ENCODE measurements around the gene H6PD. TPM values are rescaled to one million over a fixed set of nuclear protein-coding genes. Genes with fewer than 3 reads are reported as not detected.

The H6PD gene
- polyA plus RNA-seq, 1 donor from 2014 or later, result 11.3 TPM

- Mint-ChIP-seq H3K27ac (no peak overlapping the region), H3K4me3 (no peak overlapping the region), H3K27me3 (peaks cover 2% of the 10 kb centered on the region), H3K9me3 (peaks cover 0 to 1% (median 0%) of the 10 kb centered on the region in 3 donors), H3K36me3 (peaks cover 5% of the 10 kb centered on the region), H3K4me1 (peaks cover 8 to 25% (median 24%) of the 10 kb centered on the region in 3 donors)
Observed at GRCh38 chr1:9307303-9307702, 72.7 kb downstream of the H6PD start.

- H3K4me3 Mint-ChIP-seq, result no peak overlapping the region
- H3K36me3 Mint-ChIP-seq, result peaks cover 5% of the 10 kb centered on the region
- peaks cover 0 to 16% (median 15%) of the 10 kb centered on the region in 3 donors for H3K4me1 Mint-ChIP-seq
- H3K27ac Mint-ChIP-seq, result no peak overlapping the region
- peaks cover 0 to 1% (median 0%) of the 10 kb centered on the region in 3 donors for H3K9me3 Mint-ChIP-seq
- H3K27me3 Mint-ChIP-seq, result peaks cover 2% of the 10 kb centered on the region
Observed at GRCh38 chr1:9308236-9308785, 73.7 kb downstream of the H6PD start.

GRCh38 chr1:9309080-9309479 lies 74.5 kb downstream of the H6PD start:
- Mint-ChIP-seq H3K27ac (no peak overlapping the region), H3K36me3 (peaks cover 5% of the 10 kb centered on the region), H3K27me3 (peaks cover 2% of the 10 kb centered on the region), H3K4me1 (peaks cover 0 to 15% (median 11%) of the 10 kb centered on the region in 3 donors), H3K4me3 (no peak overlapping the region), H3K9me3 (peaks cover 0 to 1% (median 0%) of the 10 kb centered on the region in 3 donors)

GRCh38 chr1:9309991-9310390 lies 75.4 kb downstream of the H6PD start:
- Mint-ChIP-seq H3K36me3 (peaks cover 4% of the 10 kb centered on the region), H3K4me3 (peak overlapping the region in 1 of 4 donors; percentile 58), H3K27ac (peak overlapping the region in 1 of 3 donors; percentile 33), H3K27me3 (peaks cover 2% of the 10 kb centered on the region), H3K9me3 (peaks cover 0 to 1% (median 0%) of the 10 kb centered on the region in 3 donors), H3K4me1 (peaks cover 2 to 11% (median 11%) of the 10 kb centered on the region in 3 donors)

- Mint-ChIP-seq H3K36me3 (peaks cover 2% of the 10 kb centered on the region), H3K9me3 (peaks cover 0 to 1% (median 0%) of the 10 kb centered on the region in 3 donors), H3K4me3 (no peak overlapping the region), H3K27me3 (no peaks in the 10 kb centered on the region), H3K27ac (no peak overlapping the region), H3K4me1 (peaks cover 5 to 12% (median 9%) of the 10 kb centered on the region in 3 donors)
Observed at GRCh38 chr1:9311029-9311428, 76.5 kb downstream of the H6PD start.

GRCh38 chr1:9311479-9311878 lies 76.9 kb downstream of the H6PD start:
- Mint-ChIP-seq H3K27me3 (no peaks in the 10 kb centered on the region), H3K36me3 (peaks cover 2% of the 10 kb centered on the region), H3K27ac (peak overlapping the region in 1 of 3 donors; percentile 4), H3K4me3 (no peak overlapping the region), H3K9me3 (peaks cover 0 to 1% (median 0%) of the 10 kb centered on the region in 3 donors), H3K4me1 (peaks cover 5 to 12% (median 7%) of the 10 kb centered on the region in 3 donors)

GRCh38 chr1:9312168-9312720 lies 77.7 kb downstream of the H6PD start:
- Mint-ChIP-seq H3K36me3 (peaks cover 2% of the 10 kb centered on the region), H3K4me1 (peaks cover 7 to 11% (median 10%) of the 10 kb centered on the region in 3 donors), H3K27ac (no peak overlapping the region), H3K27me3 (no peaks in the 10 kb centered on the region), H3K4me3 (no peak overlapping the region), H3K9me3 (peaks cover 0 to 1% (median 0%) of the 10 kb centered on the region in 3 donors)

- no peak overlapping the region for H3K4me3 Mint-ChIP-seq
- no peak overlapping the region for H3K27ac Mint-ChIP-seq
- no peaks in the 10 kb centered on the region for H3K27me3 Mint-ChIP-seq
- H3K9me3 Mint-ChIP-seq, result peaks cover 0 to 1% (median 0%) of the 10 kb centered on the region in 3 donors
- peaks cover 11 to 15% (median 11%) of the 10 kb centered on the region in 3 donors for H3K4me1 Mint-ChIP-seq
- peaks cover 3% of the 10 kb centered on the region for H3K36me3 Mint-ChIP-seq
Observed at GRCh38 chr1:9313576-9313975, 79.0 kb downstream of the H6PD start.

GRCh38 chr1:9314111-9314510 lies 79.5 kb downstream of the H6PD start:
- Mint-ChIP-seq H3K36me3 (peaks cover 3% of the 10 kb centered on the region), H3K4me1 (peaks cover 11 to 15% (median 11%) of the 10 kb centered on the region in 3 donors), H3K27ac (no peak overlapping the region), H3K4me3 (no peak overlapping the region), H3K9me3 (peaks cover 0 to 1% (median 0%) of the 10 kb centered on the region in 3 donors), H3K27me3 (no peaks in the 10 kb centered on the region)

- H3K9me3 Mint-ChIP-seq, result peaks cover 0 to under 1% (median 0%) of the 10 kb centered on the region in 3 donors
- H3K36me3 Mint-ChIP-seq, result peaks cover 2% of the 10 kb centered on the region
- H3K27me3 Mint-ChIP-seq, result no peaks in the 10 kb centered on the region
- H3K27ac Mint-ChIP-seq, result no peak overlapping the region
- H3K4me1 Mint-ChIP-seq, result peaks cover 11 to 15% (median 14%) of the 10 kb centered on the region in 3 donors
- H3K4me3 Mint-ChIP-seq, result peak overlapping the region in 1 of 4 donors; percentile 14
Observed at GRCh38 chr1:9314711-9315379, 80.3 kb downstream of the H6PD start.

- Mint-ChIP-seq H3K4me3 (no peak overlapping the region), H3K4me1 (peaks cover 17 to 20% (median 19%) of the 10 kb centered on the region in 3 donors), H3K27me3 (no peaks in the 10 kb centered on the region), H3K9me3 (no peaks in the 10 kb centered on the region), H3K36me3 (peaks cover 1% of the 10 kb centered on the region), H3K27ac (no peak overlapping the region)
Observed at GRCh38 chr1:9315411-9316079, 81.0 kb downstream of the H6PD start.

GRCh38 chr1:9316080-9316444 lies 81.5 kb downstream of the H6PD start:
- H3K4me3 Mint-ChIP-seq, result peak overlapping the region in 1 of 4 donors; percentile 28
- peaks cover 1% of the 10 kb centered on the region for H3K36me3 Mint-ChIP-seq
- no peak overlapping the region for H3K27ac Mint-ChIP-seq
- H3K4me1 Mint-ChIP-seq, result peaks cover 17 to 20% (median 18%) of the 10 kb centered on the region in 3 donors
- no peaks in the 10 kb centered on the region for H3K9me3 Mint-ChIP-seq
- H3K27me3 Mint-ChIP-seq, result no peaks in the 10 kb centered on the region

GRCh38 chr1:9316512-9316911 lies 81.9 kb downstream of the H6PD start:
- peaks cover 18 to 20% (median 18%) of the 10 kb centered on the region in 3 donors for H3K4me1 Mint-ChIP-seq
- no peaks in the 10 kb centered on the region for H3K9me3 Mint-ChIP-seq
- peaks cover 1% of the 10 kb centered on the region for H3K36me3 Mint-ChIP-seq
- H3K4me3 Mint-ChIP-seq, result peak overlapping the region in 1 of 4 donors; percentile 28
- no peaks in the 10 kb centered on the region for H3K27me3 Mint-ChIP-seq
- H3K27ac Mint-ChIP-seq, result no peak overlapping the region

GRCh38 chr1:9317072-9317471 lies 82.5 kb downstream of the H6PD start:
- Mint-ChIP-seq H3K9me3 (no peaks in the 10 kb centered on the region), H3K4me1 (peaks cover 18 to 20% (median 18%) of the 10 kb centered on the region in 3 donors), H3K36me3 (peaks cover 1% of the 10 kb centered on the region), H3K4me3 (peak overlapping the region in 1 of 4 donors; percentile 0), H3K27me3 (no peaks in the 10 kb centered on the region), H3K27ac (no peak overlapping the region)
